RCC 7860 (cell line): ENCODE data around the gene KDM8.

Experiments used
- DNase-seq: peaks from one replicate; pipeline ENCODE4 v3.0.0-alpha.2; 2015; ENCODE audit warnings: low spot score
- FAIRE-seq: peaks from 2 replicates; lab custom pipeline; 2012; peaks lifted over from hg19 to GRCh38; lab: Jason Lieb, UNC

Gene KDM8

DNA sequence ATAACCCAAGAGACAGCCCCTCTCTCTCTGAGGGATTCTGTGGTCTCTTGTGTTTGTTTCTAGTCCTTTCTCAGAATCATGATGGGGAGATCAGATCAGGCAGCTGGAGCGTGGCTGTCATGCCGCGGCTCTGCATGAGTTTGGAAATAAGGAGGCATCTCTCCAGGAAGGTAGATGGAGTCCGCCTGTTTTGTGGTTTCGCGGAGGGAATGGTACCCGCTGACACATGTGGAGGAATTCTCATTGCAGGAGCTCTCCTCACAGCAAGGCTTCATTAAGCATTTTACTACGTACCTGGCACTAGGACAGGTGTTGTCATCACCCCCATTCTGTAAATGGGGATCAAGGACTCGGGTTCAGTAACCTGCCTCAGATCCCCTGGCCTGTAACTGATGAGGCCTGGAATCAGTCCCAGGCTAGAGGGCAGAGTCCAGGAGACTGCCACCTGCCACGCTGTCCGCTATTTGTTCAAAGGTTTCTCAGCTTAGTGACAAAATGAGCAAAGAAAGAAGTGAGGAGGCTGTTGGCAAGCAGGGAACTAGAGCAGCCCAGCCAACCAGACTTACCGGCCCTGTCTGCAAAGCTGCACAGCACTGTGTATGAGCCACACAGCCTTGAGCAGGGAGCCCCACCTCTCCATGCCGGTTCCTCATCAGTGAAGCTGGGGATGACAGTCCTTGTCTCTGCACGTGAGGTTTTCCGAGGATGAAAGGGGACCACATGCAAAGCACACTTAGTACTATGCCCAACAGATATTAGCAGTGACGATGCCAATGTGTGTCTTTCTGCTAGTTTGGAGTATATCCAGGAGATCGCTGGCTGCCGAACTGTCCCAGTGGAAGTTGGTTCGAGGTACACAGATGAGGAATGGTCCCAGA, 11.0 kb downstream of the KDM8 start:
- no peak for DNase-seq
- no peak for FAIRE-seq

DNA sequence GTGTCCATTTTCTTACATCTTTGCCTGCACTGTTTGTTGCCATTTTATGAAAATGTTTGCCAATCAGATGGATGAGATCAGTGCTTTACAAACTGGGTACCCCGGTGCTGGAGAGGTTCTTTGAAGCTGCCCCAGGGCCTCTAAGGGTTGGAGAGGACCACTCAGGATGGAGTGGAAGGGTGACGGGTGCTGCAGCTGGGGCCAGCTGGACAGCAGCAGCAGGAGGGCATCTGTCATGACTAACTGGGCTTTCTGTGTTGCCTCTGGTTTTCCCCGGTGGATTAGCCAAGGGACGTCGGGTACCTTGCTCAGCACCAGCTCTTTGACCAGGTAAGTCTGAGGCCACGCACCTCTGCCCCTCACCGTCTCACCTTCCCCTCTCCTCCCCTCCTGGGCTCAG, 12.3 kb downstream of the KDM8 start:
- DNase-seq (no peak), FAIRE-seq (no peak)

DNA sequence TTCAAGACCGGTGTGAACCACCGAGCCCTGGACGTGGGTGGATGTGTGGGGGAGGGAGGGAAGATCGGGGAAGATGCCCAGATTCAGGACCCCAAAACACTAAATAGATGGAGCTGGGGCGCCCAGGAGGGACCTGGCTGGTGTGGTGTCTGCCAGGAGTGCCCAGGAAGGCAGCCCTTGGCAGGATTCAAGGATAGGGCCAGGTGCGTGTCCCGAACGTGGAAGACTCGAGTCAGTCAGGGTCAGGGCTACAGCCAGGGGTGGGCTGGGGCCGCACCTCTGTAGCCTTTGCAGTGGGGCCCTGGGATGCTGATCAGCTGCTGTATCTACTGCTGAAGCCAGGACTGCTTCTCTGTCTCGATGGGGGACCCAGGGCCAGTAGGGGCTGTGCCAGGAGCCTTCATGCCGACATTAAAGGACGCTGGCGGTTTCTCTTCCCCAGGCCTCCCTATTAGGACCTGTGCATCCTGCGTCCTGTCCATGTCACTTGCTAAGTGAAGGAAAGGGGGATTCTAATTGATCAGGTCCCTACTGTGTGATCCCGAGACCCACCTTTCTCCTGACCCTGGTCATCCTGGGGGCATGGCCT, 13.1 kb downstream of the KDM8 start:
- FAIRE-seq, result no peak
- DNase-seq, result no peak

DNA sequence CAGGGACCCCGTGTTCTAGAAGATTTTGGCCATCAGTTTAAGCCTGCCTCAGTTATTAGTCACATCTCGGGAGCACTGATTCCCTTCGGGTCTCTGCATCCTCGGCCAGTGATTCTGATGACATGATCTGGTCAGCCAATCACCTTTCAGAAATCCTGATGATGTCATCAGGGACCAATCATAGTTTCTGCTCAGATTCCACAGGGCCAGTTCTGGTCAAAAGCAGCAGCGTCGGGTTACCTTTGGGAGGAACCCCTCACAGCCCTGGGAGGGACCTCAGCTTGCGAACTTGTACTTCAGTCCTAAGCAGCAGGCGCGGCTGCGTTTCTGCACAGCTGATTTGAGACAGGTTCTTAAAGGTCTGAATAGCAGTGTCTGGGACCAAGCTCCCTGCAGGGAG, 13.9 kb downstream of the KDM8 start:
- FAIRE-seq (no peak), DNase-seq (no peak)

DNA sequence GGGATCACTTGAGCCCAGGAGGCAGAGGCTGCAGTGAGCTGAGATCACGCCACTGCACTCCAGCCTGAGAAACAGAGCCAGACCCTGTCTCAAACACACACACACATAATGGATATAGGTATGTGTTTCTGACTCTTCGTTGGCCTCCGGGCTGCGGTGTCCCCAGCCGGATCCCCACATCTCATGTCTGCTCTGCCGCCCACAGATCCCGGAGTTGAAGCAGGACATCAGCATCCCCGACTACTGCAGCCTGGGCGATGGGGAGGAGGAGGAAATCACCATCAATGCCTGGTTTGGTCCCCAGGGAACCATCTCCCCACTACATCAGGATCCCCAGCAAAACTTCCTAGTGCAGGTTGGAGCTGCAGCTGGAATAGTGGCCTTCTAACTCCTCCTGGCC, 15.4 kb downstream of the KDM8 start:
- FAIRE-seq, result no peak
- no peak for DNase-seq

DNA sequence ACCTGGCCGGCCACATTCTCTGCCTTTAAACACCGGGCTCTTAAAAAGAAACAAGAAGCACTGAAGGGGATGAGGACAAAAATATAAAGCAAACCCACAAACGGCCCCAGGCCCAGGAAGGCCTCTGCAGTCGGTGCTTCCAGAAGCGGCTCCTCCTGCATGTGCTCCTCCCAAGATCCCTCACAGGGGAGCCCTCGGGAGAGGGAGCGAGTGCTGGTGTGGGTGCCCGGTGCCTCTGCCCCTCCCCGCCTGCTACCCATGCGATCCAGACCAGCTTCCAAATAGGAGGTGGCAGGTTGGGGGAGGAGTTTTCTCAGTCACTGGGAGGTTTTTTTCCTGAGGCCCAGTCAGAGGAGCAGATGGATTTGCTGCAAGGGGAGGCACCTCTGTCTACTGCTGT, 15.8 kb downstream of the KDM8 start:
- FAIRE-seq (no peak), DNase-seq (no peak)

DNA sequence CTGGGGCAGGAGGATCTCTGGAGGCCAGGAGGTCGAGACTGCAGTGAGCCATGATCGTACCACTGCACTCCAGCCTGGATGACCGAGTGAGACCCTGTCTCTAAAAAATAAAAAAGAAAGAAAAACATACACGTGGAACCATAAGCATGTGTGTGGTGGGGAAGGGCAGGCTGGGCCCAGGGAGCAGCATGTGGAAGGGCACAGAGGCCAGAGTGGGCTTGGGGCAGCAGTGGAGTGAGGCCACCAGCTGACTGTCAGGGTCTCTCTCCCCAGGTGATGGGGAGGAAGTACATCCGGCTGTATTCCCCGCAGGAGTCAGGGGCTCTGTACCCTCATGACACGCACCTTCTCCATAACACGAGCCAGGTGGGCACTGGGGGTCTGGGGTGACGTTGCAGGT, 16.8 kb downstream of the KDM8 start:
- FAIRE-seq (no peak), DNase-seq (no peak)

DNA sequence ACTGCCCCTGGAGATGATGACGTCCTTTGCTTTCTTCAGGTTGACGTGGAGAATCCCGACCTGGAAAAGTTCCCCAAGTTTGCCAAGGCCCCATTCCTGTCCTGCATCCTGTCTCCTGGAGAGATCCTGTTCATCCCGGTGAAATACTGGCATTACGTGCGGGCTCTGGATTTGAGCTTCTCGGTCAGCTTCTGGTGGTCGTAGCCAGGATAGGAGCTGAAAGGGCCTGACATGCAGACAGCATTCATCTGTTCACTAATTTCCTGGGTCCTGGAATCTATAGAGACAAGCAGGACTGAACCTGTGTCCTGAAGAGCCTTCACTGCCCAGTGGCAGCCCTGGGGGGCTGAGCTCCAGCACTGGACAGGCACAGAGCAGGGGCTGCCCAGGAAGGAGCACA, 17.2 kb downstream of the KDM8 start:
- FAIRE-seq, result no peak
- no peak for DNase-seq

DNA sequence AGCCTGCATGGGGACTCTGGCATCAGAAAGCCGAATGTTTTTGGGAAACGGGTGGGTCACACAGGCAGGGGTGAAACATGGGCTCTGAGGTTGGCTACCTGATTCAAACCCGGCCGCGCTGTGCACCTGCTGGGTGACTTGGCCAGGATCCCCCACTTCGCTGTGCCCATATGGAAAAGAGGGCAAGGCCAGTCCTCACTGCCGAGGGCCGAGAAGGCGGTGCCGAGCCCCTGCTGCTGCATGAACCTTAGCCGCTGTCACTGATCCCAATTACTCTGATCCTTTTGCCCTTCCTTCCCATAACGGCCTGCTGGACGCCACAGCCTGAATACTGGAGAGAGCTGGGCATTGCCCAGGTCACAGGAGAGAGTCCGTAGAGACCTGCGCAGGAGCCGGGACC, 17.7 kb downstream of the KDM8 start:
- no peak for FAIRE-seq
- DNase-seq, result no peak

DNA sequence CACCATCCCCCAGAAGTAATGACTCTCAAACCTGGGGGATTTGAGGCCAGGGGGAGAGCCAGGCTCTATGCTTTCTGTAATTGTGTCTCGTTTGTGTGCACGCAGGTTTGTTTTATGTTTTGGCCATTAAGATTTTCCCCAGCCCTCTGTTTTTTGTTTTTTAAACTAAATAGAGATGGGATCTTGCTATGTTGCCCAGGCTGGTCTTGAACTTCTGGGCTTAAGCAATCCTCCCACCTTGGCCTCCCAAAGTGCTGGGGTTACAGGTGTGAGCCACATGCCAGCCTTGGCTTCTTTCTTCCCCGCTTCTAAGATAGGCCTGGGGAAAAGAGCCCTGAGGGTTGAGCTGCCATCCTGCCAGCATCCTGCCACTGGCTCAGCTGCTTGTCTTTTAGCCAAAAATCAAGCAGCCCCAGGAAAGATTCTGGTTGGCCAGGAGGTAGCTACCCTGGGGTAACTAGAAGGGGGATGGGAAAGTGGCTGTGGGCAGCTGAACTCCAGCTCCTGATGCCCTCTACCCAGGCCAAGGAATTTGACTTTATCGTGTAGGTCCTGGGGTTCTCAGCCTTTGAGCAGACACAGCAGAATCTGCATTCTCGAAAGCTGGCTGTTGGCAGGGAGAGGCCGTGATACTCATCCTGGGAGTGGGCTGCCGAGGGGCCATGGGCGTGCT, 18.4 kb downstream of the KDM8 start:
- DNase-seq (no peak), FAIRE-seq (no peak)

DNA sequence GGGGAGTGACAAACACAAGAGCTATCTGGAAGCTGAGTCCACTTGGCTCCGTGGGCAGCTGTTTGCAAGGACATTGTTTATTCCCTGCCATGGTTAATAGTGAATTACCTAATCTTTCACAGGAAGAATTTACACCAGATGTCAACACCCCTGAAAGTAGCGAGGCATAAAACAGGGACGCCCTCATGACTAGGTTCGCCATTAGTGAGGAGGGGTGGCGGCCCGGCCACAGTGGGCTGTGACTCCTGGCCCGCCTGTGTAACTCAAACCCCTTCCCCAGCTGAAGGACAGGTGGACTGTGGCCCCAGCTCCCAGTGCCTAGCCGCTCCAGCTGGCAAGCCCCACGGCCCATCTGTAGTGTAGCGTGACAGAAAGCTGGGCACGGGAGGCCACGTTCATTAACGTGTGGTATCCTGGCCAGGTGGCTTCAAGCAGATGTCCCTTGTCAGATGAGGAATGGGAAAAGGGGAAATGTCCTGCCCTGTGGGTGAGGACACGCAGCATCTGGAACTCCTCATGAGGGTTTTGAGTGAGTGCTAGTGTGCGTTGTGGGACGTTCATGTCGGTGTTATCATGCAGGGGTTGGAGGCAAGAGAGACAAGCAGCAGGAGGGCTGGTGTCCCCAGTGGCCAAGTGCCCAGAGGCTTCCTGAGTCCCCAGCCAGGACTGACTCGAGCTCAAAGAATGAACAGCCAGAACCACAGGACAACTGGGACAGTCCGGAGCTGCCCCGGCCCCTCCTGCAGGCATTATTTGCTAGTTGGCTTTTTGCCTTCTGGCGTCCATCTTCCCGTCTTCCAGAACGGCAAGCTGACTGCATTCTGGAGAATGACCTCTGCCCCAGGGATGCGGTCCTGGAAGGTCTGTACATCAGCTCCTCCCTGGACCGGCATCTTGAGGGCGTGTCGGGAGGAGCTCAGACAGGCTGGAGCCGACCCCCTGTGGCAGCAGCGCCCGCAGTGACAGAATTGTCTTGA, 19.2 kb downstream of the KDM8 start:
- no peak for FAIRE-seq
- DNase-seq, result peak; percentile 72

DNA sequence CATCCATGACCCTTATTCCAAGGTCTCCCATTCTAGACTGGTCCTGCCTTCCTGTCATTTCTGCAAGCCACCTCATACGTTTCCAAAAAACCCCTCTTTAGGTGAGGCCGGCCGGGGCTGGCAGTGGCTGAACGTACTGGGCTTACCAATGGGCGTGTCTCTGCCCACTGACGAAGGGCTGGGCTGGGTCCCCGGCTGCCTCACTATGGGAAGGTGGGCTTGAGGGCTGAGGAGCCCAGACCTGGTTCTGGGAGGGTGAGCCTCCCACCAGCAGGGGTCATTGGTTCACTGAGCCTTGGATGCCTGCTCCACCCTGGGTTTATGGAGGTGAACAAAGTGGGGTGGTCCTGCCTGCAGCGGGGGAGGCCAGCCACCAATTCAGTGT, 19.9 kb downstream of the KDM8 start:
- DNase-seq (no peak), FAIRE-seq (no peak)

DNA sequence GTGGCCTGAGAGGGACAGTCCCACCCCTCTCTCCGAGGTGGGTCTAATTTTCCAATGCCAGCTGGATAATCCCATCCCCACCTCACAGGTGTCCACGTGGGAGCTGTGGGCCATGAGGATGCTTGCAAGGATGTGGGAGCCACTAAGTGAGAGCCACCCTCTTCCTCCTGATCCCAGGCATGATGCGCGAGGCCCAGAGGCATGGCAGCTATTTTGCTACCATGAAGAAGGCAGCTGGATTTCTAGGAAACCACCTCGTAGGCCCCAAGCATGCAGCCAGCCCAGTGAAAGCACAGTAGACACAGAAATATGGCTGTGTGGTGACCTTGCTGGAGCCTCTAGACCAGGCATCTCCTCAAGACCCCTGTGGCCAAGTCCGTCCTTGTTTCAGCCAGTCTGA, 20.4 kb downstream of the KDM8 start:
- DNase-seq, result no peak
- FAIRE-seq, result no peak

DNA sequence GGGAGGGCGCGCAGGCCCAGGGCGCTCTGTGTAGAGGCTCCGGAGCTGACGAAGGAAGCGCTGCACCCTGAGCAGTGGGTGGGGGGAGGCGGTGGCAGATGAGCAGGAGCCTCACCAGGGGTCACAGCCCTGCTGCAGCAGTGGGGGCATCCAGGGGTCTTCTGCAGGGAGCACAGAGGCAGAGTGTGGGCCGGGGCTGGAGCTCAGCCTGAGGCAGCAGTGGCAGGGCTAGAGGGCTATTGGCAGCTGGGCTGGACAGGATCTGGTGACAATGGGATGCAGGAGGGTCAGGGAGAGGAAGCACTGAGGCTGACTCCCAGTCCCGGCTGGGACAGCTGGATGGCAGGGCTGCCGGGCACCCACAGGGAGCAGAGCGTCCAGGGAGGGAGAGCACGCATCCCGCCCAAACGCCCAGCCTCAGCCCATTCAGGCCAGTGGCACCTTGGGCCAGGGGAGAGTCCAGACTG, 21.0 kb downstream of the KDM8 start:
- DNase-seq (no peak), FAIRE-seq (no peak)

DNA sequence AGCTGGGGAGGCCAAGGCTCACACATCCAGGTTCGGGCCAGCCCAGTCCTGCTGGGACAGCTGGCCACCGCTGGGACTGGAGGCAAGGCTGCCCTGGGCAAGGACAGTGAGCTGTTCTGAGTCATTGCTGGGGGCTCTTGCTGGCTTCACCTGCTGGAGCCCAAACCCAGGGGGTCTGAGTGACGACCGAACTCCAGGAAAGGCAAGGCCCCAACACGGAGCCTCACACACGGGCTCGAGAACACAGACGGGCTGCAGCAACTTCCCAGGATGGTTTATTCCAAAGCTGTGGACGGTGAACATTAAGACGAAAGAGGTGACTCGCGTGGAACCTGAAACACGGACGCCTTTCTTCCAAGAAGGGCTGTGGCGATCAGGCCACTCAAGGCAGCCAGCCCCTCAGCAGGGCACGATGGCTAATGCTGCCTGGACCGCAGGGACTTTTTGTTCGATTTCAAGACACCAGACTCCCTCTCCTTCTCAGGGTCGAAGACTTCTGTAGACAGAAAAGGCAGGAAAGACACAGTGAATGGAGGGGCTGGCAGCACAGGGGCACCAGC, 21.5 kb downstream of the KDM8 start:
- DNase-seq, result no peak
- no peak for FAIRE-seq

DNA sequence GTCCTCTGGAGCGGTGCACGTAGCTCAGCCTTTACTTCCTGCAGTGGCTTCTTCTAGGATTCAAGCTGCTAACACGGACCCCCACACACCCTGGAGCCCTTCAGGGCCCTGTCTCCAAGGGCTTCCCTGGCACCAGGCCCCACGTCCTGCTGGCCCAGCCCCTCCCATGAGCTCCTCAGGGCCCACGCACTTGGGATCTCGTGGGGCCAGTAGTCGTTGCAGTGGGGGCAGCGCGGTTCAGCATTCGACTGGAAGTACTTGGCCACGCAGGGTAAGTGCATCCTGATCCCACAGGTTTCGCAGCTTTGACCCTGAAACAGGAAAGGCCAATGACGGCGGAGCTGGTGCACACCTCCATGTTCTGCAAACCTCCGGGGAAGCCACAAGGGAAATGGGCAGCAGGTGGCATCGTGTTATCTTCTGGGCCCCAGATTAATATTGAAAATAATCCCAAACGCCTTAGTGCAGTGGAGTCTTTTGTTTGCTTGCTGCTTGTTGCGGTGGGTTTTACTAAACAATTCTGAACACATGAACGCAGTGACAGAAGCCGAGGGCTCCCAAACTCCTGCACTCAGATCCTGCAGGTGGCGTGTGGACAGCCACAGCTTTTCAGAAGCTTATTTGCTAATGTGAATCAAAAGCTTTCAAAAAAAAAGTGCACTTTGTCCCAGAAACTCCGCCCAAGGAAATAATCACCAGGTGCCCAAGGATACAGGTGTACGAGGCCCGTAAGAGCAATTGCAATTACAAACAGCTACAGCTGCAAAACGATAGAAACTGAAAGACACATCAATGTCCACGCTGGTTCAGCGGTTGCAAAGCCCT, 22.4 kb downstream of the KDM8 start:
- no peak for FAIRE-seq
- no peak for DNase-seq

DNA sequence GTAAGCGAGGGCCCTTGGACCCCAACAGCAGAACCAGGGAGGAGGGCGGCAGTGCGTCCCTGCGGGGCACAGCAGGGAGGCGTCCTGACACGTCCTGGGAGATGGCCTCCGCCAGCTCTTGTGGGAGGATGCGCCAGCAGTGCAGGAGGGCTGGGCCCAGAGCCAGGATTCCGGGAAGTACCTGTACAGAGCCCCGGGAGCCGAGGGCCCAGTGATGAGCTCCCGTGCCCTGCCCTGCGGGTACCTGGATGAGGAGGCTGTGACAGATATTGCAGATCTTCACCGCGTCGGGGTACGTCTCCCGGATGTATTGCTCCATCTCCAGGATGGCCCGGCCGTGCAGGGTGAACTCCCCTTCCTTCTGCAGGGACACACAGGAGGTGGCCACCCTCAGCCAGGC, 23.1 kb downstream of the KDM8 start:
- FAIRE-seq (no peak), DNase-seq (no peak)

DNA sequence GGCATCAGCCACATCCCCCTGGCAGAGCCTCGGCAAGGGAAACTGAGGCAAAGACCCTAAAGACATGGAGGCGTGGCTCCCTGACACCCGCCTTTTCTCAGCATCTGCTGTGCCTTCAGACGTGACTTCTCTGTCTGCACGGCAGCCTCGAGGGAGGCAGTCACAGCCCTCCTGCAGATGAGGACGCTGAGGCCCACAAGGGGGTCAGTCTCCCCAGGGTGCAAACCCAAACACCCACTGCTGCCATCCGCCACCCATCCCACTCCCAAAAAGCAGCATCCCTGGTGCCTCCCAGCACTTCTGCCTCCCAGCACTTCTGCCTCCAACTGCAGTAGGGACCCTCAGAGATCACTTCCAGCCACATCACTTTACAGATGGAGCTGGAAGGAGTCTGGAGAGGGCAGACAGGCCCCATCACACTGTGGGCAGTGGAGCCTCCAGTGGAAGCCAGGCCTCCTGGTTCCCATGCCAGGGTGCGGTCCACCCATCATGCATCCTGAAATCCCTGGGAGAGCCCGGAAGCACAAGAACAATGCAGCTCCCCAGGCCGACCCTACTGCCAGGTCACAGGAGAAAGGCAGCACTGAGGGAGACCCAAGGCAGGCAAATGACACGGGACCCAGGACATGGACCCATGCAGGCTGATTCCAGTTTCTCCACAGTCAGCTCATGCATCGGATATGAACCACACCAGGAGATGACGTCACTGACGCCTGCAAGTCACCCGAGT, 23.8 kb downstream of the KDM8 start:
- DNase-seq (no peak), FAIRE-seq (no peak)

DNA sequence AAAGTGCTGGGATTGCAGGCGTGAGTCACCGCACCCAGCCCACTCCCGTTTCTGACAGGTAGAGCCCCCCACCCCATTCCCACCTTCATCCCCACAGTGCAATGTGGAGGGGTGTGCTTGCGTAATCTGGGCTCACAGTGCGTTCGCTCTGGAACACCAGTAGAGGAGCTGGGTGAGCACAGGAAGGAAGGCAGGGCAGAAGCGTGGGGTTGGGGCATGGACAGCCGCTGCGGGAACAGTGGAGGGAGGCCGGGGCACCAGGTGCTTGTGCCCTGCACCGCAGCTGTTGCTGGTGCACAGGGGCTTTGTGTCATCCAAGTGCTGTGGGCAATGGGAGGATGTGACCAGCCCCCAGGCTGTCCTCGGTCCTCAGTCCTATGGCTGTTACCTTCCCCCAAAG, 24.7 kb downstream of the KDM8 start:
- no peak for DNase-seq

More for the DNA sequence above, 24.7 kb downstream of the KDM8 start:
- no peak for FAIRE-seq
